Measurements from ENCODE around the gene ARHGAP15. TPM values are rescaled to one million over a fixed set of nuclear protein-coding genes. Genes with fewer than 3 reads are reported as not detected.

Gene ARHGAP15
- total and polyA plus RNA-seq, 9 donors = 6.7 to 21.0 (median 9.7) TPM

GRCh38 chr2:143692967-143693366, 563.7 kb downstream of the ARHGAP15 start:
- WGBS (ENCODE audit: insufficient coverage) = 46% methylated on average over 5 of the region's 5 CpGs
- Histone ChIP-seq H3K4me3 (ENCODE audit: low read length) (no peak overlapping the region), H3K9me3 (replicated peaks; ENCODE audit: control insufficient read depth, low read depth, low read length) (no peaks in the 10 kb centered on the region), H3K27me3 (ENCODE audit: control insufficient read depth, insufficient read depth, low read length) (no peaks in the 10 kb centered on the region), H3K36me3 (ENCODE audit: control insufficient read depth, insufficient read depth, low read length) (no peaks in the 10 kb centered on the region), H3K4me1 (ENCODE audit: control insufficient read depth, insufficient read depth, low read length) (no peaks in the 10 kb centered on the region), H3K27ac (ENCODE audit: low read length) (no peak overlapping the region)
- no peak for DNase-seq

DNA sequence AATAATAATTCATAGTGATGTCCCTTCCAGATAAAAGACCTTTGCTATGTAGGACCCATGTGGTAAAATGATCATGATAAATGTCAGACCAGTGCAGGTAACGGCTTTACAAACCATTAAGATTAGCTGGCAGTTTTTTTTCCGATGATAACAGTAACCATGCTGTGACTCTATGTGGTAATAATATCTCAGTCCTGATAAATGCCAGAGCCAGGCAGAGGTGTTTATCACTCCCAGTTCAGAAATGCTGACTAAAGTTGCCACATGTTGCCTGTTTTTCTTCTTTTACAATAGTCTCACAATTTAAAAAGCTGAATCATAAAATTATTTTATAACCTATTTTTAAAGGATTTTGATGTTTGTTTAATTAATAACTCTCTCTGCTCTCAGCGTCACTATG, 565.1 kb downstream of the ARHGAP15 start:
- no peaks in the 10 kb centered on the region for H3K27me3 ChIP-seq (ENCODE audit: control insufficient read depth, insufficient read depth, low read length)
- no peaks in the 10 kb centered on the region for H3K9me3 ChIP-seq (replicated peaks; ENCODE audit: control insufficient read depth, low read depth, low read length)
- 55% methylated on average over 2 of the region's 3 CpGs for WGBS (ENCODE audit: insufficient coverage)
- H3K4me1 ChIP-seq (ENCODE audit: control insufficient read depth, insufficient read depth, low read length) = no peaks in the 10 kb centered on the region
- no peaks in the 10 kb centered on the region for H3K36me3 ChIP-seq (ENCODE audit: control insufficient read depth, insufficient read depth, low read length)
- DNase-seq = no peak
- no peak overlapping the region for H3K27ac ChIP-seq (ENCODE audit: low read length)
- no peak overlapping the region for H3K4me3 ChIP-seq (ENCODE audit: low read length)

GRCh38 chr2:143696651-143697050, 567.4 kb downstream of the ARHGAP15 start:
- DNase-seq = no peak
- Histone ChIP-seq H3K27me3 (ENCODE audit: control insufficient read depth, insufficient read depth, low read length) (no peaks in the 10 kb centered on the region), H3K4me1 (ENCODE audit: control insufficient read depth, insufficient read depth, low read length) (no peaks in the 10 kb centered on the region), H3K27ac (ENCODE audit: low read length) (no peak overlapping the region), H3K4me3 (ENCODE audit: low read length) (no peak overlapping the region), H3K36me3 (ENCODE audit: control insufficient read depth, insufficient read depth, low read length) (no peaks in the 10 kb centered on the region), H3K9me3 (replicated peaks; ENCODE audit: control insufficient read depth, low read depth, low read length) (no peaks in the 10 kb centered on the region)

DNA sequence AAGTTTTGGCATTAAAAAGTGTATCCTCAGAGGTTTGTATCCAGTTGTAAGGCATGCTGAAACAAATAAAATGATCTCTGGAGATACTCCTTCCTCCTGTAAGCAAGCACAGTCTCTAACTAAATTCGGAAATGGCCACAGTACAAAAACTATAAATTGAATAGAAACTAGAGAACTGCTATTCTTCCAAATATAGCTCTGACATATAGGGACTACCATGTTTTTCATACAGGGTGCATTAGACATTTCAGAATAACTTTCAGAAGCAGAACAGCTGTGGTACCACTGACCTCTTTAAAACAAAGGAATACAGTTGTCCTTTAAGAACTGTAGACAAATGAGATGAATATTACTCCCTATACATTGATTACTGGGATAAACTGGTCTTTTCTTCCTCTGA, 568.5 kb downstream of the ARHGAP15 start:
- H3K27me3 ChIP-seq (ENCODE audit: control insufficient read depth, insufficient read depth, low read length) = no peaks in the 10 kb centered on the region
- H3K4me3 ChIP-seq (ENCODE audit: low read length) = no peak overlapping the region
- no CpG with 5 or more reads among the region's 1 CpG for WGBS (ENCODE audit: insufficient coverage)
- DNase-seq = no peak
- H3K36me3 ChIP-seq (ENCODE audit: control insufficient read depth, insufficient read depth, low read length) = no peaks in the 10 kb centered on the region
- H3K27ac ChIP-seq (ENCODE audit: low read length) = no peak overlapping the region
- no peaks in the 10 kb centered on the region for H3K9me3 ChIP-seq (replicated peaks; ENCODE audit: control insufficient read depth, low read depth, low read length)
- H3K4me1 ChIP-seq (ENCODE audit: control insufficient read depth, insufficient read depth, low read length) = no peaks in the 10 kb centered on the region

DNA sequence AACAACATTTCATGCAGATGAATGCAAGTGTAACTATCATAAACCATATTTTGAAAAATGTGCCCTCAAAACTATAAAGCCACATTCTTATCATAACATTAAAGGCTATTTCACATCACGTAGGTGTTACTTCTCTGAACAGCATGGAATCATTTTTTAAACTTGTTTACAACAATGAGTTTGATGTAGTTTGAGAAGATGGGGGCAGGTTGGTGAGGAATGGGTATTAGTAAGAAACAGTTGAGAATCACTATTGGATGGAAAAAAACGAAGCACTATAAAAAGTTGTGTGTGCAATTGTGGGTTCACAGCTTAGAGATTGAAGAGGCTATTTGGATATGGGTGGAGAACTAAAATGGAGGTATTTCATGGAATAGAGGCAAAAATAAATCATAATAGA, 569.1 kb downstream of the ARHGAP15 start:
- H3K27ac ChIP-seq (ENCODE audit: low read length) = no peak overlapping the region
- no peak overlapping the region for H3K4me3 ChIP-seq (ENCODE audit: low read length)
- DNase-seq = no peak
- no peaks in the 10 kb centered on the region for H3K27me3 ChIP-seq (ENCODE audit: control insufficient read depth, insufficient read depth, low read length)
- H3K36me3 ChIP-seq (ENCODE audit: control insufficient read depth, insufficient read depth, low read length) = no peaks in the 10 kb centered on the region
- H3K9me3 ChIP-seq (replicated peaks; ENCODE audit: control insufficient read depth, low read depth, low read length) = no peaks in the 10 kb centered on the region
- no peaks in the 10 kb centered on the region for H3K4me1 ChIP-seq (ENCODE audit: control insufficient read depth, insufficient read depth, low read length)
- 100% methylated on average over 1 of the region's 2 CpGs for WGBS (ENCODE audit: insufficient coverage)

DNA sequence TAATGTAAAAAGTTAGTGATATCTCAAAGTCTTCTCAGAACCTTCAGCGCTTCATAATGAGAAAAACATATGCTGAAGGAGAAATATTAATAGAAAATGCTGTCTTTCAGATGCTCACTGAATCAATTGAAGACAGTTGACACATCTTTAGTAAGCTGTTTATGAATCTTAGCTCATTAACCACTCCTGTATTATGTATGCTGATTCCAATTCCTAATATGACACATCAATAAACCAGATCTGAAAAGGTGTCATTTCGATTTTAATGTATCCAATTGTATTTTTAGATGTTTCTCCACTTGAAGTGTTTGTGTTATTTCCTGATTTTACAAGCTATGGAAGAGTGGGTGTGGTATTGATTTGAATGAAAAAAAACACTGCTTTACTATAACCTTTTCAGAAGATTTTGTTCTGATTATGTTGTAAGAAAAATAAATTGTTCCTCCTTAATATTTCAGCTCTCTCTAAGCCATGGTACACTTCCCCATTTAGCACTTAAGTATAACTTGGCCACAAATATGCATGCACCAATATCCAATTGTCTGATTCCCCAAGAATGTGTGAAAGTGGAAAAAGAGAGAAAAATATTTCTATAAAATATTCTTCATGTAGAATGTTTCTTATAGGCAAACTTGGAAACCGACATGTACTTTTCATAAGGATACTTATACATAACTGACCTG, 569.8 kb downstream of the ARHGAP15 start:
- DNase-seq = no peak
- Histone ChIP-seq H3K9me3 (replicated peaks; ENCODE audit: control insufficient read depth, low read depth, low read length) (no peaks in the 10 kb centered on the region), H3K27ac (ENCODE audit: low read length) (no peak overlapping the region), H3K27me3 (ENCODE audit: control insufficient read depth, insufficient read depth, low read length) (no peaks in the 10 kb centered on the region), H3K4me3 (ENCODE audit: low read length) (no peak overlapping the region), H3K36me3 (ENCODE audit: control insufficient read depth, insufficient read depth, low read length) (no peaks in the 10 kb centered on the region), H3K4me1 (ENCODE audit: control insufficient read depth, insufficient read depth, low read length) (no peaks in the 10 kb centered on the region)
- no CpG with 5 or more reads among the region's 3 CpGs for WGBS (ENCODE audit: insufficient coverage)

- no peaks in the 10 kb centered on the region for H3K4me1 ChIP-seq (ENCODE audit: control insufficient read depth, insufficient read depth, low read length)
- no peak overlapping the region for H3K4me3 ChIP-seq (ENCODE audit: low read length)
- H3K36me3 ChIP-seq (ENCODE audit: control insufficient read depth, insufficient read depth, low read length) = no peaks in the 10 kb centered on the region
- H3K27ac ChIP-seq (ENCODE audit: low read length) = no peak overlapping the region
- DNase-seq = no peak
- H3K9me3 ChIP-seq (replicated peaks; ENCODE audit: control insufficient read depth, low read depth, low read length) = no peaks in the 10 kb centered on the region
- no CpG with 5 or more reads among the region's 2 CpGs for WGBS (ENCODE audit: insufficient coverage)
- no peaks in the 10 kb centered on the region for H3K27me3 ChIP-seq (ENCODE audit: control insufficient read depth, insufficient read depth, low read length)
Observed at GRCh38 chr2:143700865-143701264, 571.6 kb downstream of the ARHGAP15 start.

GRCh38 chr2:143701785-143702184, 572.6 kb downstream of the ARHGAP15 start:
- H3K36me3 ChIP-seq (ENCODE audit: control insufficient read depth, insufficient read depth, low read length) = no peaks in the 10 kb centered on the region
- H3K27ac ChIP-seq (ENCODE audit: low read length) = no peak overlapping the region
- 78% methylated on average over 1 of the region's 1 CpG for WGBS (ENCODE audit: insufficient coverage)

DNA sequence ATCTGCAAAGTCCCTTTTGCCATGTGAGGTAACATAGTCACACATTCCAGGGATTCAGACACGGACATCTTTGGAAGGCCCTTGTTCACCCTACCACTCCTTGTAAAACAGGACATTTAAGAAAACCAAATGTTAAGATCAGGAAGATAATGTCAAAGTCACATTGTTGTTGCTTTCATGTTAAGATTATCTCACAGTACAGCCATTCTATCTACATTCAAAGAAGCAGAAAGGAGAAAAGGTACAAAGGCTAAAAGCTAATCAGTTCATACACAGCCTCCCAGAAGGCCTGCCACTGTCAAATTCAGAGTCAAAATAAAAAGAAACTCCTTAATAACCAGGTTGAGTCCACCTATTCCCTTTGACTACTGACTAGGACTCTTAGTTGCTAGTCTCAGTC, 573.7 kb downstream of the ARHGAP15 start:
- no peak for DNase-seq
- Histone ChIP-seq H3K27me3 (ENCODE audit: control insufficient read depth, insufficient read depth, low read length) (no peaks in the 10 kb centered on the region), H3K9me3 (replicated peaks; ENCODE audit: control insufficient read depth, low read depth, low read length) (no peaks in the 10 kb centered on the region), H3K4me3 (ENCODE audit: low read length) (no peak overlapping the region), H3K4me1 (ENCODE audit: control insufficient read depth, insufficient read depth, low read length) (no peaks in the 10 kb centered on the region), H3K27ac (ENCODE audit: low read length) (no peak overlapping the region), H3K36me3 (ENCODE audit: control insufficient read depth, insufficient read depth, low read length) (no peaks in the 10 kb centered on the region)
- no CpG with 5 or more reads among the region's 1 CpG for WGBS (ENCODE audit: insufficient coverage)

More at GRCh38 chr2:143701785-143702184, 572.6 kb downstream of the ARHGAP15 start:
- Histone ChIP-seq H3K4me1 (ENCODE audit: control insufficient read depth, insufficient read depth, low read length) (no peaks in the 10 kb centered on the region), H3K9me3 (replicated peaks; ENCODE audit: control insufficient read depth, low read depth, low read length) (no peaks in the 10 kb centered on the region), H3K27me3 (ENCODE audit: control insufficient read depth, insufficient read depth, low read length) (no peaks in the 10 kb centered on the region), H3K4me3 (ENCODE audit: low read length) (no peak overlapping the region)
- no peak for DNase-seq

DNA sequence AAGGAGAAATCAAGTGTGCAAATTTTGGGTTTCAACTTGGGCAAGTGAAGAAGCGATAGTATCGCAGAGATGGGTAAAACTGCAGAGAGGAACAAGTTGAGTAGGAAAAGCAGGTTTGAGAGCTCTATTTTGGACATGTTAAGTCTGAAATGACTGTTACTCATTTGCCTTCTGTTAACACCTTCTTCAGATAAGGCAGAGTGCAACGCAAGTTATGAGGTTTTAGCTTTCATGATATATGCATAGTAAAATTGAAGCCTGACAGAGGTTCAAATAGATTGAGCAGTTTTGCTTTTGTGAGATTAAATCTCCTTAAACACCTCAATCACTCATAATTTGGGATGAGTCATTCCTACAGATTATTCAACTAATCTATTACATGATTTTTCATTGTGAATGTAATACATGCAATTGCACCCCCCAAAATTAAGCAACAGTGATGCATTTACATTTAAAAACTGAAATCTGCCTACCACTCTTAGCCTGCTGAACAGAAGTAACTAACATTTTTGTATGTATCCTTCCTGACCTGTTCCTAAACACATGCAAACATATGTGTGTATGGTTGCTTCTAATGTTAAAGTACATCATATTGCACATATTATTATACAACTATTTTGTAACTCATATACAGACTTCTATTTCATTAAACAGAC, 575.4 kb downstream of the ARHGAP15 start:
- 100% methylated on average over 2 of the region's 3 CpGs for WGBS (ENCODE audit: insufficient coverage)
- Histone ChIP-seq H3K27ac (ENCODE audit: low read length) (no peak overlapping the region), H3K36me3 (ENCODE audit: control insufficient read depth, insufficient read depth, low read length) (no peaks in the 10 kb centered on the region), H3K4me3 (ENCODE audit: low read length) (no peak overlapping the region), H3K4me1 (ENCODE audit: control insufficient read depth, insufficient read depth, low read length) (no peaks in the 10 kb centered on the region), H3K27me3 (ENCODE audit: control insufficient read depth, insufficient read depth, low read length) (no peaks in the 10 kb centered on the region), H3K9me3 (replicated peaks; ENCODE audit: control insufficient read depth, low read depth, low read length) (no peaks in the 10 kb centered on the region)
- DNase-seq = no peak
